ENCODE data around the gene DHRSX.

Gene DHRSX

GRCh38 chrX:2187352-2188115, 313.2 kb downstream of the DHRSX start:
- no peak for DNase-seq

- no peak for DNase-seq
Observed at GRCh38 chrX:2185341-2186082, 315.3 kb downstream of the DHRSX start.

GRCh38 chrX:2184089-2184488, 316.7 kb downstream of the DHRSX start:
- DNase-seq, result no peak

- no peak for DNase-seq
Observed at GRCh38 chrX:2183193-2183725, 317.5 kb downstream of the DHRSX start.

GRCh38 chrX:2177541-2177940, 323.2 kb downstream of the DHRSX start:
- DNase-seq, result no peak

- DNase-seq, result no peak
Observed at GRCh38 chrX:2176733-2177132, 324.0 kb downstream of the DHRSX start.

- no peak for DNase-seq
Observed at GRCh38 chrX:2176274-2176673, 324.5 kb downstream of the DHRSX start.

GRCh38 chrX:2172359-2172758, 328.4 kb downstream of the DHRSX start:
- no peak for DNase-seq

All from T-helper 9 cell (primary cell).